Fibroblast of lung (primary cell): ENCODE data around the gene PLOD3. TPM values are rescaled to one million over a fixed set of nuclear protein-coding genes. Genes with fewer than 3 reads are reported as not detected.

Source experiments
- DNase-seq, 2 donors: peaks; one replicate each; pipeline versions ENCODE4 v3.0.0 to v3.0.0-alpha.2; 2010; ENCODE audit warnings: low read depth in 2 of 2
- H2AFZ ChIP-seq: 2 replicates; pipeline ENCODE4 v1.5.1; 2012; ENCODE audit warnings: low read length, control low read depth, inconsistent platforms
- H3K27ac ChIP-seq: 2 replicates; pipeline ENCODE4 v1.5.1; 2011; ENCODE audit warnings: low read length, control low read depth; ENCODE audit not compliant: insufficient read depth
- H3K27me3 ChIP-seq: 2 replicates; pipeline ENCODE4 v1.5.1; 2011; ENCODE audit warnings: mild to moderate bottlenecking, low read length; ENCODE audit not compliant: control insufficient read depth, insufficient read depth
- H3K36me3 ChIP-seq: 2 replicates; pipeline ENCODE4 v1.5.1; 2011; ENCODE audit warnings: low read length; ENCODE audit not compliant: control insufficient read depth, insufficient read depth
- H3K4me1 ChIP-seq: 2 replicates; pipeline ENCODE4 v1.5.1; 2011; ENCODE audit warnings: low read length; ENCODE audit not compliant: control insufficient read depth, insufficient read depth; ENCODE audit errors: extremely low read depth
- H3K4me2 ChIP-seq: 2 replicates; pipeline ENCODE4 v1.5.1; 2011; ENCODE audit warnings: low read length, control low read depth; ENCODE audit not compliant: insufficient read depth; ENCODE audit errors: extremely low read depth
- H3K4me3 ChIP-seq, 4 experiments: fragments of 200-600 bp in 1 of 4; sonication (generic) in 1 of 4; replicated peaks in 1 of 4; 2 replicates each; pipeline ENCODE4 v1.5.1; 2011 to 2016; ENCODE audit warnings: low read length in 4 of 4, low read depth in 3 of 4, mild to moderate bottlenecking in 3 of 4, control low read depth in 2 of 4, inconsistent platforms in 1 of 4, mixed read lengths in 1 of 4; ENCODE audit not compliant: insufficient read depth in 1 of 4; ENCODE audit errors: control extremely low read depth in 1 of 4
- H3K79me2 ChIP-seq: 2 replicates; pipeline ENCODE4 v1.5.1; 2012; ENCODE audit warnings: mild to moderate bottlenecking, low read length, inconsistent platforms; ENCODE audit not compliant: control insufficient read depth, insufficient read depth
- H3K9ac ChIP-seq: 2 replicates; pipeline ENCODE4 v1.5.1; 2011; ENCODE audit warnings: mild to moderate bottlenecking, low read length, control low read depth; ENCODE audit not compliant: insufficient read depth
- H3K9me3 ChIP-seq: 2 replicates; pipeline ENCODE4 v1.5.1; 2012; ENCODE audit warnings: low read depth, low read length; ENCODE audit not compliant: control insufficient read depth, insufficient read depth
- H4K20me1 ChIP-seq: 2 replicates; pipeline ENCODE4 v1.5.1; 2011; ENCODE audit warnings: low read length; ENCODE audit not compliant: control insufficient read depth, insufficient read depth; ENCODE audit errors: extremely low read depth
- EZH2 ChIP-seq: IDR thresholded peaks from 2 replicates; pipeline ENCODE4 v1.5.1; 2012; ENCODE audit warnings: low read length, control low read depth, mild to moderate bottlenecking; ENCODE audit errors: missing control alignments
- polyA plus RNA-seq, 2 donors: library from polyadenylated mRNA; depleted of rRNA in 1 of 2; stranded (reverse) in 1 of 2; unstranded in 1 of 2; fragments of >200 nt; gene quantifications; 2 replicates each; pipeline ENCODE4 v1.2.1, GENCODE V29; 2011 to 2012; ENCODE audit warnings: missing spikeins in 1 of 2
- total RNA-seq: library from RNA; depleted of rRNA; stranded (reverse); fragments of >200 nt; gene quantifications from 2 replicates; pipeline ENCODE4 v1.2.1, GENCODE V29; 2014
- TF ChIP-seq, protein P1 (sequence below), 2 donors: IDR thresholded peaks in 1 of 2; conservative IDR thresholded peaks in 1 of 2; 1 replicate in 1 of 2; 2 replicates in 1 of 2; pipeline ENCODE4 v1.5.1; 2011 to 2012; ENCODE audit warnings: low read length in 2 of 2, control low read depth in 1 of 2, inconsistent platforms in 1 of 2, low read depth in 1 of 2, mild to moderate bottlenecking in 1 of 2

The PLOD3 gene
- total and polyA plus RNA-seq, 2 donors (not counting 1 experiment from before 2014, with no cell fraction given): 86.0 to 89.0 TPM

DNA sequence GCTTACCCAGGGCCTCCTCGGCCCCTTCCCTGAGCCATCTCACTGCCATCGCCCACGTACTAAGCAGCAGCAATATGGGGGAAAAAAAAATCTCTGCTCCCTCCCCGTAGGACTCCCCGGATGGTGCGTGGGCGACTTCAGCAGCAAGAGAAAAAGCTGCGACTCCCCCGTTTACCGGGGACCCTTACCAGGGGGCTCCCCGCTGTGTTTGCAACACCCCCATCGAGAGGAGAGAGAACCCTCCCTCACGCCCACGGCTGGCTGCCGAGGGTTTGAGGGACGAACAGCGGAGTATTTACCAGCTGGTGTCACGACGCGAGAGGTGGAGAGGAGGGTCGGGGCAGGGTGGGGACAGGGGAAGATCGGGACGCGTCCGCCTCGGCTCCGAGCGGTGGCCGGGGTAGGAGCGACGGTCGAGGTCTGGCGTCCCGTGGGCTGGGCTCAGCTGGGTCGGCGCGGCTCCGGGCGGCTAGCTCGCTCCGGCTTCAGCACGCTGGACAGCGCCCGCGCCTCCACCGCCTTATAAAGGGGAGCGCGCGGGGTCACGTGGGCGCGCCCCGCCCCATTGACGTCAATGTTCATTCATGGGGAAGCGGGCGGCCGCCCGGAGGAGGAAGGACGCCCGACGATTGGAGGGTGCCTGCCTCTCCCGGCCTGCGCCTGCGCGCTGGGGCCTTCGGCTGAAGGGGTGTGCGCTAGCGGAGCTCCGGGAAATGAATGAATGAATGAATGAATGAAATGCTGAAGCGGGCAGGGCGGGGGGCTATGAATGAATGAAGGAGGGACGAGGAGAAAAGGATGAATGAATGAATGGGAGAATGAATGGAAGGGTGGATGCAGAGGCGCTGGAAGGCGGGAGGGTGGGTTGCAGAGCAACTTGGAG, 52.1 kb downstream of the PLOD3 start, which contains the start of gene VGF:
TSS of gene VGF (minus strand) at position 495 of the 883 bp plus-strand sequence. CDS start 726 bp downstream, outside the sequence.
- TF ChIP-seq, protein P1, sequence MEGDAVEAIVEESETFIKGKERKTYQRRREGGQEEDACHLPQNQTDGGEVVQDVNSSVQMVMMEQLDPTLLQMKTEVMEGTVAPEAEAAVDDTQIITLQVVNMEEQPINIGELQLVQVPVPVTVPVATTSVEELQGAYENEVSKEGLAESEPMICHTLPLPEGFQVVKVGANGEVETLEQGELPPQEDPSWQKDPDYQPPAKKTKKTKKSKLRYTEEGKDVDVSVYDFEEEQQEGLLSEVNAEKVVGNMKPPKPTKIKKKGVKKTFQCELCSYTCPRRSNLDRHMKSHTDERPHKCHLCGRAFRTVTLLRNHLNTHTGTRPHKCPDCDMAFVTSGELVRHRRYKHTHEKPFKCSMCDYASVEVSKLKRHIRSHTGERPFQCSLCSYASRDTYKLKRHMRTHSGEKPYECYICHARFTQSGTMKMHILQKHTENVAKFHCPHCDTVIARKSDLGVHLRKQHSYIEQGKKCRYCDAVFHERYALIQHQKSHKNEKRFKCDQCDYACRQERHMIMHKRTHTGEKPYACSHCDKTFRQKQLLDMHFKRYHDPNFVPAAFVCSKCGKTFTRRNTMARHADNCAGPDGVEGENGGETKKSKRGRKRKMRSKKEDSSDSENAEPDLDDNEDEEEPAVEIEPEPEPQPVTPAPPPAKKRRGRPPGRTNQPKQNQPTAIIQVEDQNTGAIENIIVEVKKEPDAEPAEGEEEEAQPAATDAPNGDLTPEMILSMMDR (conservative IDR thresholded peaks at IDR 0.05 in 1 of 2, IDR thresholded peaks at IDR 0.05 in 1 of 2; ENCODE audit: low read depth in 1 of 2, low read length in 2 of 2): no peak
- TF ChIP-seq EZH2: no peak

DNA sequence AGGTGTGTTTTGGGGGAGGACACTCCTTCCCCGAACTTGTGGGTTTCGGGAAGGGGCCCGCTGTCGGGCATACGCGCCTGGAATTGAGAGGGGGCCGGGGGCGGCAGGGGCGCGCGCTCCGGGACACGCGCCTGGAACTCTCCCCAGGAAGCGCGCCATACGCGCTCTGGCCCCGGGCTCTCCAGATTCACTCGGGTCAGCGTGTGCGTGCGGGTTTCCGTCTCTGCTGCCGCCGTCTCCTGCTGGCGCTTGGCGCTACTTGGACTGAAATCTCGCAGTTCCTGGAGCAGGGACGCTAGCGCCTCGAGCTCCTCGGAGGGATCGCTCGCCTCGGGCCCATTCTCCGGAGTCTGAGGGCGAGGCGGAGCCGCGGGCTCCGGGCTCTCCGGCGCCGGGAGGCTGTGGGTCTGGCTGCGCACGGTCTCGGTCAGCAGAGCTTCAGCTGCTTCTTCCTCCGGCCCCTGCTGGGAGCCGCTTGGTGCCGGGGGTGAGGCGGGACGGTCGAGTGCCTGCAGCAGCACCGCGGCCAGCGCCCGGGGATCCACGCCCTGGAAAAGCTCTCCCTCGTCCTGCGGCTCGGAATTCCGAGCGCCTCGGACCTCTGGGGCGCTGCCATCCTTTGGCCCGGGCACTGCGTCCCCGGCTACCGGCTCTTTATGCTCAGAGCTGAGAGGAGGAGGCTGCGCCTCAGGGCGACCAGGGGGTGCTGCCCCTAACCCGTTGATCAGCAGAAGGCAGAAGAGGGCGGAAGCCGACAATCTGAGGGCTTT, 53.1 kb downstream of the PLOD3 start:
- Histone ChIP-seq H2AFZ (no peak overlapping the region), H3K79me2 (no peaks in the 10 kb centered on the region), H3K9ac (no peak overlapping the region), H3K4me2 (peak overlapping the region; percentile 85), H3K36me3 (peaks cover 7% of the 10 kb centered on the region), H3K4me1 (peaks cover 16% of the 10 kb centered on the region), H3K9me3 (no peaks in the 10 kb centered on the region), H3K27ac (no peak overlapping the region), H3K27me3 (peaks cover 28% of the 10 kb centered on the region), H4K20me1 (peaks cover 2% of the 10 kb centered on the region), H3K4me3 (peak overlapping the region in 2 of 4 experiments; percentile 9 to 23)
- TF ChIP-seq, protein P1 (conservative IDR thresholded peaks at IDR 0.05 in 1 of 2, IDR thresholded peaks at IDR 0.05 in 1 of 2; ENCODE audit: low read depth in 1 of 2, low read length in 2 of 2): no peak
- TF ChIP-seq EZH2: peak; percentile 85
- DNase-seq: peak; percentile 61 to 73

More for the DNA sequence above, 52.1 kb downstream of the PLOD3 start, which contains the start of gene VGF:
- Histone ChIP-seq H2AFZ (no peak within 1 kb of the TSS), H3K27me3 (peaks cover 32% of the 10 kb centered on the region), H3K4me1 (peaks cover 20% of the 10 kb centered on the region), H3K79me2 (no peaks in the 10 kb centered on the region), H3K4me2 (peak within 1 kb of the TSS; percentile 85), H3K9ac (peak within 1 kb of the TSS; percentile 16), H3K36me3 (peaks cover 2% of the 10 kb centered on the region), H4K20me1 (peaks cover 2% of the 10 kb centered on the region), H3K4me3 (peak within 1 kb of the TSS; percentile 16 to 51 (median 30)), H3K27ac (no peak within 1 kb of the TSS), H3K9me3 (no peaks in the 10 kb centered on the region)
- peak; percentile 89 to 92 for DNase-seq
